ENCODE data around the gene VIL1. TPM values are rescaled to one million over a fixed set of nuclear protein-coding genes. Genes with fewer than 3 reads are reported as not detected.
A peak's percentile ranks its signal among the peaks of the same experiment; 100 is the strongest.

The VIL1 gene
- polyA plus RNA-seq, 4 donors, result 18.3 to 31.7 (median 24.9) TPM

DNA sequence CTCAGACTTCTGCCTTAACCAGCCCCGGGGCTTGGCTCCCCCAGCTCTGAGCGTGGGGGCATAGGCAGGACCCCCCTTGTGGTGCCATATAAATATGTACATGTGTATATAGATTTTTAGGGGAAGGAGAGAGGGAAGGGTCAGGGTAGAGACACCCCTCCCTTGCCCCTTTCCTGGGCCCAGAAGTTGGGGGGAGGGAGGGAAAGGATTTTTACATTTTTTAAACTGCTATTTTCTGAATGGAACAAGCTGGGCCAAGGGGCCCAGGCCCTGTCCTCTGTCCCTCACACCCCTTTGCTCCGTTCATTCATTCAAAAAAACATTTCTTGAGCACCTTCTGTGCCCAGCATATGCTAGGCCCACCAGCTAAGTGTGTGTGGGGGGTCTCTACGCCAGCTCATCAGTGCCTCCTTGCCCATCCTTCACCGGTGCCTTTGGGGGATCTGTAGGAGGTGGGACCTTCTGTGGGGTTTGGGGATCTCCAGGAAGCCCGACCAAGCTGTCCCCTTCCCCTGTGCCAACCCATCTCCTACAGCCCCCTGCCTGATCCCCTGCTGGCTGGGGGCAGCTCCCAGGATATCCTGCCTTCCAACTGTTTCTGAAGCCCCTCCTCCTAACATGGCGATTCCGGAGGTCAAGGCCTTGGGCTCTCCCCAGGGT lies 13.7 kb upstream of the VIL1 start:
- no peak for DNase-seq (ENCODE audit: low read depth in 4 of 4, low spot score in 2 of 4)

GRCh38 chr2:218405746-218406208 lies 13.1 kb upstream of the VIL1 start:
- no peak for DNase-seq (ENCODE audit: low read depth in 4 of 4, low spot score in 2 of 4)

- DNase-seq (ENCODE audit: low read depth in 4 of 4, low spot score in 2 of 4), result peak; percentile 75 to 91 (median 83)
Measured at GRCh38 chr2:218406209-218406948, 12.5 kb upstream of the VIL1 start.

DNA sequence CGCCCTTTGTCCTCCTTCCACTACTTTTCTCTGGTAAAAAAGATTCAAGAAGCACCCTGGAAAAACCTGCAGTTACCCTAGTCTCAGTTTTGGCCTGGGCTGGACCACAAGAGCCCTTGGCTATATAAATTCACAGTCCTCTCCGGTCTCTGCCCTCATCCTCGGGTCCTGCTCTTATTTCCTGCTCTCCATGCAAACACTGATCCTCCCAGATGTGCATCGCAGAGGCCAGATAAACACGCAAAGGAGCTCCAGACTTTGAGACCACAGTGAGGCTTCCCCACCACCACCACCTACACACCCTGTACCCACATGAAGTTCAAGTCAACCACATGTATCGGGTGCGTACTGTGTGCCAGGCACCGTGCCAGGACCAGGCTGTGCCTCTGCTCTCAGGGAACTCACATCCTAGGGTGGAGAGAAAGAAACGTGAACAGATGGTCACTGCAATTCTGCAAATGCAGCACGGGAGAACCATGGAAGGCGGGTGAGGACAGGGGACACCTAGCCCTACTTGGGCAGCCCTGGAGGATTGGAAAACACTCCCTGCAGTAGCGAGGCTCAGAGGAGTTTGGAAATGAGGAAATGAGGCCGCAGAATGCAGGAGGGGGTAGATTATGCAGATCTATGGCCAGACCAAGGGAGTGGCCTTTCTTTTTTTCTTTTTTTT lies 11.8 kb upstream of the VIL1 start:
- DNase-seq (ENCODE audit: low read depth in 4 of 4, low spot score in 2 of 4), result peak in 2 of 4 donors; percentile 50 to 52

GRCh38 chr2:218407717-218408116 lies 11.2 kb upstream of the VIL1 start:
- no peak for DNase-seq (ENCODE audit: low read depth in 4 of 4, low spot score in 2 of 4)

- DNase-seq (ENCODE audit: low read depth in 4 of 4, low spot score in 2 of 4), result no peak
Measured at GRCh38 chr2:218418321-218418716, 604 bp upstream of the VIL1 start.

DNA sequence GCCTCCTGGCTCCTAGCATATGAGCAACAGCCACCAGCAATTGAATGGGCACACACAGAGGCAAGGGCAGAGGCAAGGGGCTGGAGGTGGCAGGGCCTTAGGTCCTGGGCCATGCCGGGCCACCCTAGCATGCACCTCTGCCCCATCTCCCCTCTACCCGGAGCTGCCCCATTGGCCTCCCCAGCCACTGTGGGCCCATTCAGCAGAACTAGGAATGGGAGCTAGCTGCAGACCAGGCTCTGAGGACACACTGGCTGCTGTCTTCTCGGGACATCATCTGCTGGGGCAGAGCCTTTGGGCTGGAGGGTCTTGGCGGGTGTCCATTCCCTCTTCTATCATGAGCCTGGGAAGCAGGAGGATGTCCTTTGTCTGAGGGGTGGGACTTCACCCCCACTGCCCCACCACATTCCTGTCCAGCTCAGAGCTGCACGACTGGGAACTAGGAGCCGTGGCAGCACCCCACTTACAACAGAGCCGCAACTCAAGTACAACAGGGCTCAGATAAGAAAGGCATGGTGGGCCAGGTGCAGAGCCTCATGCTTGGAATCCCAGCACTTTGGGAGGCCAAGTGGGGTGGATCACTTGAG lies 800 bp downstream of the VIL1 start:
- DNase-seq (ENCODE audit: low read depth in 4 of 4, low spot score in 2 of 4), result no peak

GRCh38 chr2:218421027-218421426 lies 2.1 kb downstream of the VIL1 start:
- no peak for DNase-seq (ENCODE audit: low read depth in 4 of 4, low spot score in 2 of 4)

DNA sequence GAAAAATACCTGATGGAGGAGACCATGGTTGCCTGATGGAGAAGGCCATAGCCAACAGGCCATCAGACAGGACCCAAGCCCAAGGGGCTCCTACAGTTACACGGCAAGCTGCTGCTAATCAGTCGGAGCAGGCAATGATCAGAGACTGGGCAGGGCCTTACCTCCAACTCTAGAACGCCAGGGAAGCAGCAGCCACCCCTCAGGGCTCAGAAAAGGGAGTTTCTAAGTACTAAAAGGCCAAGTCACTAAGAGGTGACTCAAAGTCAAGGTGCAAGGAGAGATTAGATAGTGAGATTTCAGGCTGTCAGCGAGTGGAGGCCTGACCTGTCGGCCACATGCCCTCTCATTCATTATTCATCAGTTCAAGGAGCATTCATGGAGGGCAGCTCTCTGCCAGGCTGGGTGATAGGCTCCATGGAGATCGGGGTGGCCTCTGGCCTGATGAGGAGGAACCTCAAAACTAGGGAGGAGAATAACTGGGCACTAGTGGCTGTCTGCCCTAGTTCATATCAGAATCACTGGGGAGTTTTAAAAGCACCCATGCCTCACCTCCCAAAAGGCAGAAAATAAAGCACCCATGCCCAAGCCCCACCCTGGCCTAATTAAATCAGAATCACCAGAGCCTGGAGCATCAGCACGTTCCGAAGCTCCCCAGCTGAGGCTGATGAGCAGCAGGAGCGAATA lies 3.6 kb downstream of the VIL1 start:
- no peak for DNase-seq (ENCODE audit: low read depth in 4 of 4, low spot score in 2 of 4)

- DNase-seq (ENCODE audit: low read depth in 4 of 4, low spot score in 2 of 4), result no peak
Measured at GRCh38 chr2:218423584-218423983, 4.7 kb downstream of the VIL1 start.

DNA sequence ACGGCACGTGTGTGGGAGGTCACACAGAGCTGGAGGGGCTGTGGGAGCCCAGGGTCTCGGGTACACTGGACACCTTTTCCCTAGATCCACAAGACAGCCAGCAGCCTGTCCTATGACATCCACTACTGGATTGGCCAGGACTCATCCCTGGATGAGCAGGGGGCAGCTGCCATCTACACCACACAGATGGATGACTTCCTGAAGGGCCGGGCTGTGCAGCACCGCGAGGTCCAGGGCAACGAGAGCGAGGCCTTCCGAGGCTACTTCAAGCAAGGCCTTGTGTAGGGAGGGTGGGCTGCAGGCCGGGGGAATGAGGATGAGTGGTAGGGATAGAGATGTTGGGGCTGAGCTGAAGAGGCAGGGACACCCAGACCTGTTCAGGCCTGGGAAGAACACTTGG lies 6.6 kb downstream of the VIL1 start:
- no peak for DNase-seq (ENCODE audit: low read depth in 4 of 4, low spot score in 2 of 4)

DNA sequence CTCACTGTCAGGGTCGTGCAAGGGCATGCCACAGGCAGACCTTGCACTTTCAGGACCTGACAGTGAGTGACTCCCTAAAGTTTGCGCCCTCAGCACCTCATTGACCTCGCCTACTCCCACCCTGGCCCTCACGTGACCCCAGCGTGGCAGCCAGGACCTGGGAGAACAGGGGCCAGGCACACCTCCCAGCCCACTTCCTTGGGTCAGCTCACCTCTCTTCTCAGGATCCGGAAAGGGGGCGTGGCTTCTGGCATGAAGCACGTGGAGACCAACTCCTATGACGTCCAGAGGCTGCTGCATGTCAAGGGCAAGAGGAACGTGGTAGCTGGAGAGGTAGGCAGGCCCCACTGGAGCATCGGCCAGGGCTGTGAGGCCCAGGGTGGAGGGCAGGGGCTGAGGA lies 8.8 kb downstream of the VIL1 start:
- DNase-seq (ENCODE audit: low read depth in 4 of 4, low spot score in 2 of 4), result no peak

DNA sequence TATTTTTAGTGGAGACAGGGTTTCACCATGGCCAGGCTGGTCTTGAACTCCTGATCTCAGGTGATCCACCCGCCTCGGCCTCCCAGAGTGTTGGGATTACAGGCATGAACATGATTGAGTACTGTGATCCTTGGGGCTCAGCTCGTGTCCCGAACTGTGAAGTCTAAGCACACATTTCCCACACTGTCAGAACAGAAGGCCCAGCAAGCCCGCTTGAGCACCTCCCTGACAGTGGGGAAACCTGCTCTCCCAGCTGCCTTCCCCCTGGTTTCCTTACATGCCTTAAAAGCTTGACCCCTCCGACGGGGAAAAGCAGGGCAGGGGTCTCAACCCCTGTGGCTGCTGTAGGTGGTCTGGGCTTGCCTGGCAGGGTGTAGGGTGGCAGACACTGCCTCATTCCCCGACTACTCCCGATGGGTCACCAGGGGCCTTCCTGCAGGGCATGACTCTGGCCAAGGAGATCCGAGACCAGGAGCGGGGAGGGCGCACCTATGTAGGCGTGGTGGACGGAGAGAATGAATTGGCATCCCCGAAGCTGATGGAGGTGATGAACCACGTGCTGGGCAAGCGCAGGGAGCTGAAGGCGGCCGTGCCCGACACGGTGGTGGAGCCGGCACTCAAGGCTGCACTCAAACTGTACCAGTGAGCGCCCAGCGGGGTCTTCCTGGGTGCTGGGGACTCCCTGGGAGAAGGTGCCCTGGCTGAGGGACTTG lies 10.1 kb downstream of the VIL1 start:
- no peak for DNase-seq (ENCODE audit: low read depth in 4 of 4, low spot score in 2 of 4)

DNA sequence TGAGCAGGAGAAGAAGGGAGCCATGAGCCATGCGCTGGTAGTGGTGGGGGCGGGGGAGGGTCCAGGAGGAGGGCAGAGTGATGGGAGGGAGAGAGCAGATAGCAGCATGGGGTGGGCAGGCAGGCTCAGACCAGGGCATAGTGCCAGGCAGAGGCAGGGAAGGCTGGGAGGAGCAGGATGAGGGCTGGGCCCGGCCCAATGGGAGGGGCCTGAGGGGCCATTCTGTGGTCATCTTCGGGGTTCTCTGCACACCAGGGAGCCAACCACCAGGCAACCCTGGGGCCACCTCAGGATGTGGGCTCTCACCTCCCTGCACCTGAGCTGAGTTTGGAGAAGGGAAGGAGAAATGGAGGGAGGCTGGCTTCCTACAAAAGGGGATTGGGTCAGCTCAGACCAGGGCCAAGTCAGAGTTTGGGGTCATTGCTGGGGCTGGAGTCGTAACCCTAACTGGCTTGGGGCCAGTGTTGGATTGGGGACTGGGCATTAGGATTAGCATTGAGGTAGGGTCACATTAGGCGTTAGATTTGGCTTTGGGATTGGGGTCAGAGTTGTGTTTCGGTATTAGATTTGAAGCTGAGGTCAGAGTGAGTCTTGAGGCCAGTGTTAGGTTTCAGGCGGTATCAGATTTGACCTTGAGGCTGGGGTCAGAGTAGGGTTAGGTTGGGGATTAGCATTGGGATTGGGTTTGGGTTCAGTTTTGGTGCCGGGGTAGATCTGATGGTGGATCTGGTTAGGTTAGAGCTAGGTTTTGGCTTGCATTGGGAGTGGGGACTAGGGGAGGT lies 11.2 kb downstream of the VIL1 start:
- DNase-seq (ENCODE audit: low read depth in 4 of 4, low spot score in 2 of 4), result no peak

GRCh38 chr2:218430721-218431120 lies 11.8 kb downstream of the VIL1 start:
- DNase-seq (ENCODE audit: low read depth in 4 of 4, low spot score in 2 of 4), result no peak

DNA sequence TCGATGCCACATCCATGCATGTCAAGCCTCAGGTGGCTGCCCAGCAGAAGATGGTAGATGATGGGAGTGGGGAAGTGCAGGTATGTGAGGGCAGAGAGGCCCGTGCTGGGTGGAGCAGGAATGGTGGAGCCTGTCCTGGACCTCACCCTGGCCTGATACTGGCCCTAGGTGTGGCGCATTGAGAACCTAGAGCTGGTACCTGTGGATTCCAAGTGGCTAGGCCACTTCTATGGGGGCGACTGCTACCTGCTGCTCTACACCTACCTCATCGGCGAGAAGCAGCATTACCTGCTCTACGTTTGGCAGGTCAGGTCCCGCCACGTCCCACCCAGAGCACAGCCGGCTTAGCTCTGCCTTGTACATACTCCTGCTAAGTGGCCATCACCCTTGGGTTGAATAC lies 13.0 kb downstream of the VIL1 start:
- no peak for DNase-seq (ENCODE audit: low read depth in 4 of 4, low spot score in 2 of 4)

- no peak for DNase-seq (ENCODE audit: low read depth in 4 of 4, low spot score in 2 of 4)
Measured at GRCh38 chr2:218432676-218433365, 13.9 kb downstream of the VIL1 start.

DNA sequence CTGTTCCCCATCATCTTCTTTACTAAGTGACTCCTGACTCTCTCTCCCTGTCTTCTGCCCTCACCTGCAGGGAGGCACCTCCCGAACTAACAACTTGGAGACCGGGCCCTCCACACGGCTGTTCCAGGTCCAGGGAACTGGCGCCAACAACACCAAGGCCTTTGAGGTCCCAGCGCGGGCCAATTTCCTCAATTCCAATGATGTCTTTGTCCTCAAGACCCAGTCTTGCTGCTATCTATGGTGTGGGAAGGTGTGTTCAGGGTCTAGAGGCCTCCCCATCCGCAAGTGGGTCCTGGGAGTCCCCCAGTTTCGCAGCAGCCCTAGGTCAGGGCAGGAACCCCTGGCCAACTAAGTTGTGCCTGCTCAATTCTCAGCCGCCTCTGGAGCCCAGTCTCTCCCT lies 15.5 kb downstream of the VIL1 start:
- DNase-seq (ENCODE audit: low read depth in 4 of 4, low spot score in 2 of 4), result no peak

All from left renal cortex interstitium (tissue), 4 donors.